ENCODE data around the gene RNU2-1.
A peak's percentile ranks its signal among the peaks of the same experiment; 100 is the strongest.

The RNU2-1 gene

GRCh38 chr17:43216369-43216761 is 17.4 kb downstream of the RNU2-1 start:
- TF ChIP-seq CTCF (IDR thresholded peaks at IDR 0.05; ENCODE audit: insufficient read depth, low read depth, low read length, missing control alignments): no peak
- H3K4me3 ChIP-seq (ENCODE audit: low read length): no peak overlapping the region
- DNase-seq (ENCODE audit: low read depth): no peak

GRCh38 chr17:43215341-43215740 is 18.4 kb downstream of the RNU2-1 start:
- no peak overlapping the region for H3K4me3 ChIP-seq (ENCODE audit: low read length)
- no peak for DNase-seq (ENCODE audit: low read depth)
- TF ChIP-seq CTCF (IDR thresholded peaks at IDR 0.05; ENCODE audit: insufficient read depth, low read depth, low read length, missing control alignments): no peak

GRCh38 chr17:43213545-43213944 is 20.2 kb downstream of the RNU2-1 start:
- H3K4me3 ChIP-seq (ENCODE audit: low read length): no peak overlapping the region
- DNase-seq (ENCODE audit: low read depth): no peak

GRCh38 chr17:43212641-43213490 is 20.9 kb downstream of the RNU2-1 start:
- peak; percentile 17 for DNase-seq (ENCODE audit: low read depth)
- H3K4me3 ChIP-seq (ENCODE audit: low read length): no peak overlapping the region
- no peak for TF ChIP-seq CTCF (IDR thresholded peaks at IDR 0.05; ENCODE audit: insufficient read depth, low read depth, low read length, missing control alignments)

More at GRCh38 chr17:43213545-43213944, 20.2 kb downstream of the RNU2-1 start:
- no peak for TF ChIP-seq CTCF (IDR thresholded peaks at IDR 0.05; ENCODE audit: insufficient read depth, low read depth, low read length, missing control alignments)

- H3K4me3 ChIP-seq (ENCODE audit: low read length): peak within 1 kb of the TSS; percentile 43
- DNase-seq (ENCODE audit: low read depth): peak; percentile 91
- TF ChIP-seq CTCF (IDR thresholded peaks at IDR 0.05; ENCODE audit: insufficient read depth, low read depth, low read length, missing control alignments): no peak
Measured at GRCh38 chr17:43211480-43212402, 22.0 kb downstream of the RNU2-1 start, which contains the start of gene TMEM106A. TSS of gene TMEM106A (plus strand) at chr17:43211875. CDS start at chr17:43213042, 1,167 bp downstream.

- no peak for TF ChIP-seq CTCF (IDR thresholded peaks at IDR 0.05; ENCODE audit: insufficient read depth, low read depth, low read length, missing control alignments)
- H3K4me3 ChIP-seq (ENCODE audit: low read length): peak overlapping the region; percentile 13
- DNase-seq (ENCODE audit: low read depth): no peak
Measured at GRCh38 chr17:43211123-43211479, 22.7 kb downstream of the RNU2-1 start.
